GM12878 (cell line): ENCODE data around the gene PDE3B. TPM values are rescaled to one million over a fixed set of nuclear protein-coding genes. Genes with fewer than 3 reads are reported as not detected.
"Not testable (repeated sequence)": the region's sequence is repeated elsewhere in the genome, so short reads cannot be mapped to it uniquely, and the experiment has no call there.

Source experiments
- ATAC-seq: fragments of 200-7000 bp; cut with Tn5 transposase; 3 replicates; pipeline ENCODE4 v1.9.1; 2020; ENCODE audit warnings: mild to moderate bottlenecking, moderate library complexity
- BruUV-seq: library from RNA; stranded (reverse); fragments of 400-500 nt; replicated peaks from 2 replicates; lab custom pipeline; 2021; lab: Mats Ljungman, UMichigan
- CTCF ChIA-PET: fragments of 300-600 bp; sonication (Branson Sonifier 250); formaldehyde crosslinking; extraction: SDS; loops from one replicate; lab custom pipeline; 2021; ENCODE audit warnings: inconsistent platforms; lab: Yijun Ruan, JAX
- POLR2A ChIA-PET: fragments of 350-600 bp; formaldehyde crosslinking; extraction: SDS; loops from one replicate; lab custom pipeline; 2021; ENCODE audit warnings: inconsistent platforms; lab: Charles Lee
- RAD21 ChIA-PET: fragments of 300-600 bp; sonication (Branson Sonifier 250); formaldehyde crosslinking; loops from one replicate; lab custom pipeline; 2023; ENCODE audit warnings: antibody characterized with exemption; ENCODE audit not compliant: unreplicated experiment; lab: Charles Lee
- SMC1A ChIA-PET: fragments of 300-600 bp; sonication (Branson Sonifier 250); formaldehyde crosslinking; loops from one replicate; lab custom pipeline; 2023; ENCODE audit not compliant: unreplicated experiment, uncharacterized antibody; lab: Charles Lee
- DNase-seq: peaks from one replicate; pipeline ENCODE4 v3.0.0-alpha.2; 2011; ENCODE audit warnings: low read depth, low spot score
- FAIRE-seq: peaks from 3 replicates; lab custom pipeline; 2011; peaks lifted over from hg19 to GRCh38; lab: Jason Lieb, UNC
- H2AFZ ChIP-seq: 2 replicates; pipeline ENCODE4 v1.6.0; 2011; ENCODE audit warnings: low read depth, low read length, control low read depth; ENCODE audit not compliant: control insufficient read depth
- H3K27ac ChIP-seq: 2 replicates; pipeline ENCODE4 v1.5.1; 2011; ENCODE audit warnings: control low read depth; ENCODE audit not compliant: control insufficient read depth, insufficient read depth
- H3K27me3 ChIP-seq, 2 experiments: replicated peaks in 1 of 2; 2 replicates each; pipeline versions ENCODE4 v1.6.0 to v1.6.1; 2011; ENCODE audit warnings: low read length in 1 of 2; ENCODE audit not compliant: control insufficient read depth in 2 of 2, insufficient read depth in 2 of 2
- H3K36me3 ChIP-seq, 2 experiments: 2 replicates each; pipeline ENCODE4 v1.5.1; 2011; ENCODE audit warnings: low read length in 1 of 2; ENCODE audit not compliant: control insufficient read depth in 2 of 2, insufficient read depth in 2 of 2
- H3K4me1 ChIP-seq: 2 replicates; pipeline ENCODE4 v1.6.1; 2011; ENCODE audit warnings: mild to moderate bottlenecking, low read length, moderate library complexity, mixed read lengths; ENCODE audit not compliant: control insufficient read depth, insufficient read depth
- H3K4me2 ChIP-seq: 2 replicates; pipeline ENCODE4 v1.6.0; 2011; ENCODE audit warnings: control low read depth; ENCODE audit not compliant: control insufficient read depth, insufficient read depth
- H3K4me3 ChIP-seq: fragments of 200-600 bp; sonication (generic); 2 replicates; pipeline ENCODE4 v1.5.1; 2016
- H3K79me2 ChIP-seq: 2 replicates; pipeline ENCODE4 v1.6.0; 2011; ENCODE audit warnings: low read length; ENCODE audit not compliant: control insufficient read depth, insufficient read depth
- H3K9ac ChIP-seq: 2 replicates; pipeline ENCODE4 v1.8.0; 2011; ENCODE audit warnings: low read length, control low read depth, mixed read lengths; ENCODE audit not compliant: control insufficient read depth, insufficient read depth
- H3K9me3 ChIP-seq: replicated peaks from 3 replicates; pipeline ENCODE4 v1.5.1; 2011; ENCODE audit warnings: mild to moderate bottlenecking, low read length; ENCODE audit not compliant: control insufficient read depth, insufficient read depth
- H4K20me1 ChIP-seq: 2 replicates; pipeline ENCODE4 v1.6.0; 2011; ENCODE audit not compliant: control insufficient read depth, insufficient read depth
- CHD1 ChIP-seq: IDR thresholded peaks from 2 replicates; pipeline ENCODE4 v1.6.1; 2012; ENCODE audit warnings: low read depth, low read length, improper control_type of control experiment
- FOS ChIP-seq: IDR thresholded peaks from 3 replicates; pipeline ENCODE4 v1.6.1; 2011; ENCODE audit warnings: borderline replicate concordance; ENCODE audit not compliant: insufficient read length; ENCODE audit errors: extremely low read depth
- MAX ChIP-seq: IDR thresholded peaks from 2 replicates; pipeline ENCODE4 v1.6.1; 2012; ENCODE audit warnings: low read depth, low read length, improper control_type of control experiment
- NFXL1 ChIP-seq: fragments of 450-650 bp; IDR thresholded peaks from 2 replicates; pipeline ENCODE4 v1.6.1; 2017; ENCODE audit warnings: antibody characterized with exemption, mild to moderate bottlenecking, borderline replicate concordance
- POLR2AphosphoS5 ChIP-seq: IDR thresholded peaks from 2 replicates; pipeline ENCODE4 v1.6.1; 2011; ENCODE audit warnings: mild to moderate bottlenecking, low read length, inconsistent platforms
- RAD21 ChIP-seq: IDR thresholded peaks from 2 replicates; pipeline ENCODE4 v1.6.1; 2011; ENCODE audit warnings: mild to moderate bottlenecking, low read depth, low read length, moderate library complexity; ENCODE audit not compliant: insufficient read depth
- ZNF207 ChIP-seq: fragments of 450-650 bp; IDR thresholded peaks from 2 replicates; pipeline ENCODE4 v1.6.1; 2014; ENCODE audit warnings: antibody characterized with exemption, mild to moderate bottlenecking, borderline replicate concordance
- WGBS: methylation state at CpG from one replicate; pipeline ENCODE4 v1.1.6; 2016; ENCODE audit warnings: low lambda C conversion rate; ENCODE audit not compliant: insufficient replicate concordance, insufficient coverage; ENCODE audit errors: missing lambda C conversion rate; 5-methylcytosine and 5-hydroxymethylcytosine counted together
- in situ Hi-C: fragments of 300-500 bp; cut with MboI; formaldehyde crosslinking; loops from 9 replicates; pipeline ENCODE4 v1.14.3; 2018; ENCODE audit warnings: mixed read lengths
- intact Hi-C: fragments of 100-400 bp; cut with micrococcal nuclease; formaldehyde crosslinking; loops from one replicate; pipeline ENCODE4 v1.14.2; 2022; ENCODE audit not compliant: unreplicated experiment
- polyA plus RNA-seq, 11 experiments: library from polyadenylated mRNA; depleted of rRNA in 4 of 11; unstranded in 6 of 11; stranded (reverse) in 5 of 11; fragments of >200 nt; fragmentation: Nextera tagmentation in 4 of 11; fragmentation: Illumina TruSeq in 1 of 11; extraction: Ambion mirVana in 4 of 11; extraction: Trizol in 1 of 11; gene quantifications; 1 replicate in 1 of 11; 2 replicates in 10 of 11; pipeline versions ENCODE4 v1.2.1 to v1.2.3, GENCODE V29; 2011 to 2016; ENCODE audit warnings: inconsistent platforms in 2 of 11, missing spikeins in 2 of 11, low read depth in 1 of 11
- total RNA-seq, 4 experiments: library from RNA; depleted of rRNA in 3 of 4; stranded (reverse); fragments of >200 nt in 3 of 4; fragmentation: Illumina TruSeq in 1 of 4; extraction: Trizol in 1 of 4; gene quantifications; 2 replicates each; pipeline versions ENCODE4 v1.2.1 to v1.2.3, GENCODE V29; 2013 to 2021
- TF ChIP-seq, protein P1 (sequence below): fragments of 450-650 bp; formaldehyde crosslinking; IDR thresholded peaks from 2 replicates; pipeline ENCODE4 v1.5.0; 2022; ENCODE audit warnings: mild to moderate bottlenecking, missing genetic modification characterization
- TF ChIP-seq, protein P2 (sequence below): fragments of 450-650 bp; conservative IDR thresholded peaks from 2 replicates; pipeline ENCODE4 v1.6.1; 2017; ENCODE audit warnings: mild to moderate bottlenecking, moderate library complexity

PDE3B gene
- total and polyA plus RNA-seq, 10 of the 15 experiments (the other 5 are each of a cell fraction or from before 2014, with no cell fraction given) = 0.04 to 3.1 (median 1.9) TPM

GRCh38 chr11:14742849-14743559 is 99.4 kb downstream of the PDE3B start:
- intact Hi-C loops = no loop called here
- no peaks in the 10 kb centered on the region for H3K9me3 ChIP-seq
- H3K36me3 ChIP-seq = no peaks in the 10 kb centered on the region
- no peaks in the 10 kb centered on the region for H4K20me1 ChIP-seq
- H3K4me3 ChIP-seq = no peak overlapping the region
- H3K4me2 ChIP-seq = no peak overlapping the region
- SMC1A ChIA-PET = interaction anchor here (0.6 kb wide), 1 partner anchor 1553 kb away, joined by 3 read pairs; no protein-coding TSS in a partner anchor
- FAIRE-seq (no peak), DNase-seq (no peak), ATAC-seq (no peak)
- TF ChIP-seq FOS (no peak), NFXL1 (no peak), ZNF207 (no peak), RAD21 (no peak), MAX (no peak), POLR2AphosphoS5 (no peak), CHD1 (no peak)
- TF ChIP-seq, protein P1, sequence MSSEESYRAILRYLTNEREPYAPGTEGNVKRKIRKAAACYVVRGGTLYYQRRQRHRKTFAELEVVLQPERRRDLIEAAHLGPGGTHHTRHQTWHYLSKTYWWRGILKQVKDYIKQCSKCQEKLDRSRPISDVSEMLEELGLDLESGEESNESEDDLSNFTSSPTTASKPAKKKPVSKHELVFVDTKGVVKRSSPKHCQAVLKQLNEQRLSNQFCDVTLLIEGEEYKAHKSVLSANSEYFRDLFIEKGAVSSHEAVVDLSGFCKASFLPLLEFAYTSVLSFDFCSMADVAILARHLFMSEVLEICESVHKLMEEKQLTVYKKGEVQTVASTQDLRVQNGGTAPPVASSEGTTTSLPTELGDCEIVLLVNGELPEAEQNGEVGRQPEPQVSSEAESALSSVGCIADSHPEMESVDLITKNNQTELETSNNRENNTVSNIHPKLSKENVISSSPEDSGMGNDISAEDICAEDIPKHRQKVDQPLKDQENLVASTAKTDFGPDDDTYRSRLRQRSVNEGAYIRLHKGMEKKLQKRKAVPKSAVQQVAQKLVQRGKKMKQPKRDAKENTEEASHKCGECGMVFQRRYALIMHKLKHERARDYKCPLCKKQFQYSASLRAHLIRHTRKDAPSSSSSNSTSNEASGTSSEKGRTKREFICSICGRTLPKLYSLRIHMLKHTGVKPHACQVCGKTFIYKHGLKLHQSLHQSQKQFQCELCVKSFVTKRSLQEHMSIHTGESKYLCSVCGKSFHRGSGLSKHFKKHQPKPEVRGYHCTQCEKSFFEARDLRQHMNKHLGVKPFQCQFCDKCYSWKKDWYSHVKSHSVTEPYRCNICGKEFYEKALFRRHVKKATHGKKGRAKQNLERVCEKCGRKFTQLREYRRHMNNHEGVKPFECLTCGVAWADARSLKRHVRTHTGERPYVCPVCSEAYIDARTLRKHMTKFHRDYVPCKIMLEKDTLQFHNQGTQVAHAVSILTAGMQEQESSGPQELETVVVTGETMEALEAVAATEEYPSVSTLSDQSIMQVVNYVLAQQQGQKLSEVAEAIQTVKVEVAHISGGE (CRISPR knock-in tag) = no peak
- TF ChIP-seq, protein P2, sequence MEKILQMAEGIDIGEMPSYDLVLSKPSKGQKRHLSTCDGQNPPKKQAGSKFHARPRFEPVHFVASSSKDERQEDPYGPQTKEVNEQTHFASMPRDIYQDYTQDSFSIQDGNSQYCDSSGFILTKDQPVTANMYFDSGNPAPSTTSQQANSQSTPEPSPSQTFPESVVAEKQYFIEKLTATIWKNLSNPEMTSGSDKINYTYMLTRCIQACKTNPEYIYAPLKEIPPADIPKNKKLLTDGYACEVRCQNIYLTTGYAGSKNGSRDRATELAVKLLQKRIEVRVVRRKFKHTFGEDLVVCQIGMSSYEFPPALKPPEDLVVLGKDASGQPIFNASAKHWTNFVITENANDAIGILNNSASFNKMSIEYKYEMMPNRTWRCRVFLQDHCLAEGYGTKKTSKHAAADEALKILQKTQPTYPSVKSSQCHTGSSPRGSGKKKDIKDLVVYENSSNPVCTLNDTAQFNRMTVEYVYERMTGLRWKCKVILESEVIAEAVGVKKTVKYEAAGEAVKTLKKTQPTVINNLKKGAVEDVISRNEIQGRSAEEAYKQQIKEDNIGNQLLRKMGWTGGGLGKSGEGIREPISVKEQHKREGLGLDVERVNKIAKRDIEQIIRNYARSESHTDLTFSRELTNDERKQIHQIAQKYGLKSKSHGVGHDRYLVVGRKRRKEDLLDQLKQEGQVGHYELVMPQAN = no peak
- no peaks in the 10 kb centered on the region for H3K79me2 ChIP-seq
- POLR2A ChIA-PET = no interaction called here
- no peak overlapping the region for H3K9ac ChIP-seq
- BruUV-seq = no TSS peak
- no peaks in the 10 kb centered on the region for H3K4me1 ChIP-seq
- H3K27ac ChIP-seq = no peak overlapping the region
- H2AFZ ChIP-seq = no peak overlapping the region
- in situ Hi-C loops = no loop called here
- RAD21 ChIA-PET = no interaction called here
- H3K27me3 ChIP-seq = no peaks in the 10 kb centered on the region
- 74% methylated on average over 5 of the region's 5 CpGs for WGBS
- CTCF ChIA-PET = no interaction called here

DNA sequence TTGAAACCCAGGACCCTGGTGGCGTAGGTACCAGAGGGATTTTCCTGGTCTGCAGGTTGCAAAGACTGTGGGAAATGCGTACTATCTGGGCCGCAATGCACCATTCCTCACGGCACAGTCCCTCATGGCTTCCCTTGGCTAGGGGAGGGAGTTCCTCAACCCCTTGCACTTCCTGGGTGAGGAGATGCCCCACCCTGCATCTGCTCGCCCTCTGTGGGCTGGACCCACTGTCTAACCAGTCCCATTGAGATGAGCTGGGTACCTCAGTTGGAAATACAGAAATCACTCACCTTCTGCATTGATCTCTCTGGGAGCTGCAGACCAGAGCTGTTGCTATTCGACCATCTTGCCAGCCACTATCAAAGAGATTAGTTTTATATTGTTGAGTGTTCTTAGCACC is 100.1 kb downstream of the PDE3B start:
- H3K9me3 ChIP-seq, CTCF ChIA-PET, H3K36me3 ChIP-seq, H3K27ac ChIP-seq, H3K4me3 ChIP-seq, H3K4me2 ChIP-seq, SMC1A ChIA-PET, H3K9ac ChIP-seq, H3K79me2 ChIP-seq, H4K20me1 ChIP-seq, H3K4me1 ChIP-seq, FAIRE-seq, in situ Hi-C loops, RAD21 ChIA-PET, H2AFZ ChIP-seq, intact Hi-C loops, POLR2A ChIA-PET, H3K27me3 ChIP-seq, ATAC-seq, BruUV-seq, DNase-seq: not testable (repeated sequence)
- 44% methylated on average over 6 of the region's 6 CpGs for WGBS
